Peyer's patch (tissue), 4 donors: ENCODE results near the gene TARDBP.

Experiments used
- CTCF ChIP-seq, 6 experiments: fragments of 450-650 bp in 4 of 6; fragments of 200-600 bp in 2 of 6; sonication (generic) in 1 of 6; IDR thresholded peaks; one replicate each; pipeline ENCODE4 v1.5.1; 2017 to 2019; ENCODE audit warnings: antibody characterized with exemption in 6 of 6, mild to moderate bottlenecking in 3 of 6, moderate library complexity in 1 of 6
- POLR2A ChIP-seq, 2 donors: fragments of 450-650 bp; IDR thresholded peaks; one replicate each; pipeline ENCODE4 v1.5.1; 2017; ENCODE audit warnings: antibody characterized with exemption in 2 of 2, mild to moderate bottlenecking in 2 of 2, moderate library complexity in 2 of 2

- no peak for TF ChIP-seq CTCF (IDR thresholded peaks at IDR 0.05)
- no peak for TF ChIP-seq POLR2A (IDR thresholded peaks at IDR 0.05)
Measured at GRCh38 chr1:11000526-11000925, 11.9 kb upstream of the TARDBP start.
